Measurements from ENCODE around the gene IL2RG. TPM values are rescaled to one million over a fixed set of nuclear protein-coding genes. Genes with fewer than 3 reads are reported as not detected.

Gene IL2RG
- total RNA-seq, 2 donors from 2014 or later = 4.9 to 14.2 TPM

Other genes starting within 250 kb of the IL2RG start
- gene TEX11, start 202.9 kb downstream of the IL2RG start, total RNA-seq = not detected
- gene SLC7A3, start 180.5 kb downstream of the IL2RG start, total RNA-seq = not detected
- 10 to 100 TPM; 33.9 to 62.1 TPM for gene SNX12, start 43.2 kb downstream of the IL2RG start, total RNA-seq
- gene FOXO4, start 15.7 kb downstream of the IL2RG start, total RNA-seq = 10 to 100 TPM; 10.9 to 19.2 TPM
- gene CXorf65, start 4.8 kb downstream of the IL2RG start, total RNA-seq = not detected
- gene MED12, start 7.0 kb upstream of the IL2RG start, total RNA-seq = 10 to 100 TPM; 22.9 to 48.8 TPM
- gene NLGN3, start 33.3 kb upstream of the IL2RG start, total RNA-seq = 1 to 10 TPM; 1.1 to 1.8 TPM
- gene GJB1, start 111.6 kb upstream of the IL2RG start, total RNA-seq = not detected
- gene ZMYM3, start 142.6 kb upstream of the IL2RG start, total RNA-seq = 10 to 100 TPM; 14.7 to 21.9 TPM
- 100 to 1,000 TPM; 168 to 243 TPM for gene NONO, start 172.1 kb upstream of the IL2RG start, total RNA-seq
- gene ITGB1BP2, start 190.2 kb upstream of the IL2RG start, total RNA-seq = 10 to 100 TPM; 18.5 to 52.6 TPM

Data from thoracic aorta (tissue), 2 donors.